KOPT-K1 (cell line): ENCODE results near the gene DNASE2B.
"Not testable (repeated sequence)": the region's sequence is repeated elsewhere in the genome, so short reads cannot be mapped to it uniquely, and the experiment has no call there.

Experiments
- H3K27ac ChIP-seq: fragments of 200-600 bp; sonication (generic); 2 replicates; pipeline ENCODE4 v1.5.1; 2016; ENCODE audit warnings: antibody characterized with exemption, mild to moderate bottlenecking, low read depth, low read length; ENCODE audit not compliant: poor library complexity, severe bottlenecking
- H3K36me3 ChIP-seq: fragments of 200-600 bp; sonication (generic); 2 replicates; pipeline ENCODE4 v1.5.1; 2017; ENCODE audit warnings: antibody characterized with exemption, mild to moderate bottlenecking, low read length, moderate library complexity; ENCODE audit not compliant: insufficient read depth
- H3K9me3 ChIP-seq: fragments of 200-600 bp; sonication (generic); 2 replicates; pipeline ENCODE4 v1.5.1; 2017; ENCODE audit warnings: antibody characterized with exemption, low read length, mild to moderate bottlenecking; ENCODE audit not compliant: insufficient read depth, poor library complexity, severe bottlenecking

The DNASE2B gene

GRCh38 chr1:84442747-84443646 is 44.7 kb downstream of the DNASE2B start:
- H3K27ac ChIP-seq, H3K36me3 ChIP-seq, H3K9me3 ChIP-seq: not testable (repeated sequence)

GRCh38 chr1:84448704-84449103 is 50.4 kb downstream of the DNASE2B start:
- H3K9me3 ChIP-seq, H3K27ac ChIP-seq: not testable (repeated sequence)

GRCh38 chr1:84450910-84451309 is 52.6 kb downstream of the DNASE2B start:
- no peaks in the 10 kb centered on the region for H3K9me3 ChIP-seq
- H3K27ac ChIP-seq = no peak overlapping the region
- no peaks in the 10 kb centered on the region for H3K36me3 ChIP-seq

More at GRCh38 chr1:84448704-84449103, 50.4 kb downstream of the DNASE2B start:
- not testable (repeated sequence) for H3K36me3 ChIP-seq

GRCh38 chr1:84452436-84452835 is 54.2 kb downstream of the DNASE2B start:
- H3K27ac ChIP-seq = no peak overlapping the region
- no peaks in the 10 kb centered on the region for H3K36me3 ChIP-seq
- no peaks in the 10 kb centered on the region for H3K9me3 ChIP-seq

GRCh38 chr1:84462118-84462517 is 63.8 kb downstream of the DNASE2B start:
- Histone ChIP-seq H3K9me3 (no peaks in the 10 kb centered on the region), H3K36me3 (no peaks in the 10 kb centered on the region), H3K27ac (no peak overlapping the region)
